HG03442 (cell line): Measurements from ENCODE around the gene MCTP1.
"Not testable (repeated sequence)": the region's sequence is repeated elsewhere in the genome, so short reads cannot be mapped to it uniquely, and the experiment has no call there.

Experiments used
- ATAC-seq: cut with Tn5 transposase; IDR thresholded peaks from one replicate; pipeline ENCODE4 v1.9.1; 2021; ENCODE audit warnings: mild to moderate bottlenecking, moderate library complexity; ENCODE audit not compliant: unreplicated experiment

The MCTP1 gene

DNA sequence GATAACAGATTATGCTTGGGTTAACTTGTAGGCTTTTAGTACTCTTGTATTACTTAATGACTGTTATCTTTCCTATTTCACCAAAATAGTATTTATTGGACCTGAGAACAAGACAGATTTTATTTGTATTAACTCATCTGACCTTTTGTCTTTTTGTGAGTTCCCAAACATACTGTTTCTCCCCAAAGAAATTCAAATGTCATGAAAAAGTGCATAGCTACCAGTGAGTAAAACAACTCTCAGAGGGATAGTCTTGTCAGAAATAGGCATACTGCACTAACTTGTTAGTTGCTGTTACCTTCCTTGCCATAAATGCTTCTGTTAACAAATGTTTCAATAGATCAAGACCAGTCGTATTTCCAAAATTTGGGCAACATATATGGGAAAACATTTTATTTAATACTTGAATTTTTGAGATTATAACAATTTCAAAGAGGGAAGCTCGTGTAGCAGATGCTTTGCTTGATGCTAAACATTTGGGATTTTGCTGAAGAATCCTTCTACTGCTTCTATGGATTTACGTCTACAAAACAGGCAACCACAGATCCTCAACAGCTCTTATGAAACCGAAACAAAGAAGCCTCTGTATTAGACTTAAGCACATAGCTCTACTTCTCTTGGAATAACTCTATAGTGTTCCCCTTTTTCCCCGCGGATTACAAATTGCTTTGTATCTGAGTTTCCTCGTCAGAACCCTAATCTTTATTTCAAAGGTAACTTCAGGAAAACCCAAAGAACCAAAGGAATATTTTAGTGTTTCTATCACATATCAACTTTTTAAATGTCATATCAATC lies 248.8 kb downstream of the MCTP1 start:
- no peak for ATAC-seq

DNA sequence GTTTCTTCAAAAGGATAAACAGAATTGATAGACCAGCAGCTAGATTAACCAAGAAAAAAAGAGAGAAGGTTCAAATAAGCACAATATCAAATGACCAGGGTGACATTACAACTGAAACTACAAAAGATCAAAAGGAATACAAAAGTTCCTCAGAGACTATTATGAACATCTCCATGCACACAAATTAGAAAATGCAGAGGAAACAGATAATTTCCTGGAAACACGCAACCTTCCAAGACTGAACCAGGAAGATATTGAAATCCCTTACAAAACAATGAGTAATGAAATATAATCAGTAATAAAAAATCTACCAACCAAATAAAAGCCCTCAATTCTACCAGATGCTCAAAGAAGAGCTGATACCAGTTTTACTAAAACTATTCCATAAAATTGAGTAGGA lies 252.1 kb downstream of the MCTP1 start:
- ATAC-seq, result no peak

DNA sequence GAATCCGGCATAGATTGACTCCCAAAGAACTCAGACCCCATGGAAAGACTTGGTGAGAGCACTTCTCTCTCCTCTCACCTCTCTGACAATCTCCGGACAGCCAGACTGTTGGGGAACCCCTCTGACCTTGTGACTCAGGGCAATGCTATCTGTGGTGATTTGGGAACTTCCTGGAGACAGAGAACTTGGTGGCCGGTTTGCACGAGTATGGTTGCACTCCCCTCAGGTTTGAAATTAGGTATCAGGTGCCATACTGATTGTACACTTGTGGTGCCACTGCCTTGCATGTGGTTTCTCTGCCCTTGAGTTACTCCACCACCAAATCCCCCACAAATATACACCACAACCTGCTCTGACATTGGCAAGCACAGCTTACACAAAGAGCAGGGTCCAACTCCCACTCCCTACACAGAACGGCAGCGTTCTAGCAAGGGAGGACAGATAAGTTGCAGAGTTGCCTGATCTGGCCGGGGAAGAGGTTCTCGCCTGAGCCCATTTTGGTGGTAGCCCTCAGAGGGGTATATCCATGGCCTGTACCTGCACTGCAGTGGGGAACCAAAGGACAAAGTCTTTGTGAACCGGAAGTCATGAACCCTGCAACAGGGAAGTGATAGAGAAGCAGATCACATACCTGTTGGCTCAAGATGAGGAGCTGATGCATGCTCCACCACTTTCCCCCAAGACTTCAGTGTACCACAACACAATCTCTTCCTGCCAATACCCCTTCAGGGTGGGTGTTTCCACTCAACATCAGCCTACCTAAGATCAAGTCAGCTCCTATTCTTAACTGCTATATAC lies 255.1 kb downstream of the MCTP1 start:
- ATAC-seq, result peak; percentile 66

DNA sequence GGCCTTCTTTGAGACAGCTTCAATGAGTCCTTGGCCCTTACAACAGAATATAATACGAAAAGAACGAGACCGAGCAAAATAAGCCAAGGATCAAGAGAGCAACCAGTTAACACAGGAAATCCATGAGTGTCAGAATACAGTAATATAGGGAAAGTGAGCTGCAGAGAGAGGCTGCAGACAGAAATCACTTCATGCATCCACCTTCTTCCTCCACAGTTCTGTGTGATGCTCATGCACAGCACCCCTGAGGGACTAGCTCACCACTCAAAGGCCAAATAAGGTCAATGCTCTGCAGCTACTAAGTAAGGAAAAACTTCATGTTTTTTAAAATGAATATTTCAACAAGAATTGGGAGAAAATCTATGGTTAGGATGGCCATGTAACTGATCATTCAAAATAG lies 257.1 kb downstream of the MCTP1 start:
- peak; percentile 28 for ATAC-seq

DNA sequence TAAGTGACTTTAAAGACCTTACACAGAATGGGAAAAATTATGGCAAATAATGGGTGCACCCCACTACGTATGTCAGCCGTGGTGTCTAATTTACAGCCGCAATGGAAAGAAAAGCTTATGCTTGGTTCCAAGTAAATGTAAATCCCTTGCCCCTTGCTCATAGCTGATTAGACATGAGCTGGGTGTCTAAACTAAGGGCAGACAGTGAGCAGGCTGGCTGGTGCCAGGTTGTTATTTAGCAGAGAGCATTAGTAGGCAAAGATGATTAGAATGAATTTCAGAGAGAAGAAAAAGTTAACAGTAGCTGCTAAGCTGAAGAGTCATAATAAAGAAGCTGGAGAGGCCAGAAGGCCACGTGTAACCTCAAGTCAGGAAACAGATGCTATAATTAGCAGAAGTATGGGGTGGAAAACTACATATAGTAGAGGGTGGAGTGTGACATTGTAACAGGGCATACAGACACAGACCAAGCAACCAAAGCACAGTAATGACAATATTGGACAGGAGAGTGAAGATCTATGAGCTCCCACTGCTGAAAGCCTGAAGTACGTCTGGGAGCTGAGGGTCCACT lies 257.7 kb downstream of the MCTP1 start:
- peak; percentile 30 for ATAC-seq

DNA sequence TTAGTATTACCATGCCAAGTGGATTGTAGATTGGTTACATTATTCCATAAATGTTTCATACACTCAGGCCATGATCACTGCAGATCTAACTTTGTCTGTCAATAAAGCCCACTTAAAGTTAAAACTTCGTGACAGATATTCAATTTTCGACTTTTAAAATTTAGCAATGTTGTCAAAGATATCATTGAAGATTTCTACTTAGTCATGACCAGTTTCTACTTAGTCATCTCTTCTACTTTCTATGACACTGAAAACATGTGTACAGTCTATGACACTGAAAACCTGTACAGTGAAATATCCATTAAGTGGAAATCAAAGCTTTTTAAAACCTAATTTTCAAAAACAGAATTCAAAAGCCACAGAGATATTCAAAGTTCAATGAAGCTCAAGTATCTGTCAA lies 258.2 kb downstream of the MCTP1 start:
- no peak for ATAC-seq

DNA sequence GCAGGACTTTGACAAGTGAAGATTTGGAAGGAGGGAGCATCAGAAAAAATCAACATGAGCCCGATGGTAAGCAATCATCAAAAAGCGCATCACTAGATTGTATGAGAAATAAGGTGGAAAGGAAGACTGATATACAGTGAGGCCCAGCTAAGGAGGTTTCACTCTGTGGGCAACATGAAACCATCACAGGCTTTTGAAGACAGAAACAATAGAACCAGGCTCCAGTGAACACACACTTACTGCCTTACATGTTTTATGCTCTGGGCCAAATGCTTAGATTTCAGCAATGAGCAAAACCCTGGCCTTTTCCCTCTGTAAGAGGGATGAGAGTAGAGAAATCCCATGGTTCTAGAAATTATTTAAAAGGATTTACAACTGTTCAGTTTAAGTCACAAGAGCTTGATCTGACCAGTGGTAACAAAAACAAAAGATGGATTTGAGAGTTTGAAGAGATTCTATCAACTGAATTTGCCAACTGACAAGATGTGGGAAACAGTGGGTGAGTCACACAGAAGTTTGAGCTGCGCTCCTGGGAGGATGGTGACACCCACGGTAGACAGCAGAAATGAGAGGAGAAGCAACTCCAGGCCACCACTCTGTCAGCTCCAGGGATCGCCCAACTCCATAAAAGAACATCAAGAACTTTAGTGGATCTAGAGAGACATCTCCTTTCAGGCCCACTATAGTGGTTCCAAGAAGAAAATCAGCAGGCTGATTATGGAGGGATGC lies 261.8 kb downstream of the MCTP1 start:
- ATAC-seq, result peak; percentile 72

DNA sequence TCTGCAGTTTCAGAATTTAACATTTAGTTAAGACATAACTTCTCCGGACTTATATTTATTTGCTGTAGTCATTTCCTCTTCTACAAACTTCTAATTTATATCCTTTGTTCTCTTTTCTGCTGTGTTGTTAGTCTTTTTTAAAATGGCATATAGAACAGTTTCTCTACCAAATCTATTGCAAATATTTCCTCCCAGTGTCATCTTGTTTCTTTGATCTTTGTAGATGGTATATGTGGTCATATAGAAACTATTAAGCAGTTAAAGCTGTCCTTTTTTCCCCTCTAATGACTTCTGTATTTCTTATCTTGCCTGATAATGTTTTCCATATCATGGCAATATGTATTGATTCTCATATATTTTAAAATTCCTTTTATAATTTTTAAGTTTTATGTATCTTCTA lies 264.5 kb downstream of the MCTP1 start:
- ATAC-seq, result no peak

DNA sequence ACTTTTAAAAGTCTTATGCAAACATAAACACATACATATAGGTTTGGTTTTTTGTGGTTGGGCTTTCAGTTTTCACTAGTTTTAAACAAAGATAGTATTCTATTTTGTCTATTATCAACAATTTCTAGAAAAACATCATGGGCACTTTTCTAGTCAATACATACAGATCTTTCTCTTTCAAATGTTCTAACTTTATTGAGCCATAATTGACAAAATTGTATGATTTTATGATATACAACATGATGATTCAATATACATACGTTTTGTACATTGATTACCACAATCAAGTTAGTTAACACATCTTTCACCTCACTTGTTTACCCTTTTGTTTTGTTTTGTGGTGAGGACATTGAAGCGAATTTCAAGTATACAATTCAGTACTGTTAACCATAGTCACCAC lies 265.9 kb downstream of the MCTP1 start:
- no peak for ATAC-seq

DNA sequence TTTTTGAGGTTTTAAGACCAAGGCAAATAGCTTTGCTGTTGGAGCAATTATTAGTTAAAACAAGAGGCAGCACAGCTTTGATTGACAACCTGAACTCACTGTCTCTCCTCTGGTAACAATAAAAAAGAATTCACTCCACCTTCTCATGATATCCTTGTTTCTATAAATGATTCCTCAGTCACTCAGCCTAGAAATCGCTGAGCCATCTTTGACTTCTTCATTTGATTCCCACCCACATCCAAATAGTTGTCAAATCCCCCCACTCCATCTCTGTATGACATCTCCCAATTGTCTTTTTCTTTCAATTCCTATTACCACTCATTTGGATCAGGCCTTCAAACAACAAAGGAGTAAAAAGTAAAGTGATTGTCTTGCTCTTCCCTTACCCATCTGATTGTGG lies 266.4 kb downstream of the MCTP1 start:
- no peak for ATAC-seq

DNA sequence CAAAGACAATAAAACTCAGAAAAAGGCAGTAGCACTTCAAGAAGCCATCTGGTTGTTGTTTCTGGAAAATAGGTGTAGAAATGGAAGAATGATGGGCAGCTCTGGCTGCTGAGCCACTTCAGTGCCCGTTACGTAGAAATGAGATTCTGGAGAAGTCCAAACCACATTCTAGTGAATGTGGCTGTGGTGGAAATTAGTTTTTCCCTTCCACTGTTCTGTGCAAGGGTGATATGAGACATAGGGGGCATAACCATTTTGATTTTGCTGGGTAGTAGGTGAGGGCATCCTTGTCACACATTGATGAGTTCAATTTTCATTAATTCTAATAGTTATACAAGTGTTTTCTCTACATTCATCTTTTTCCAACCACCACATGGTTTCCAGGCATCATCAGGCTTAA lies 275.1 kb downstream of the MCTP1 start:
- ATAC-seq, result no peak

DNA sequence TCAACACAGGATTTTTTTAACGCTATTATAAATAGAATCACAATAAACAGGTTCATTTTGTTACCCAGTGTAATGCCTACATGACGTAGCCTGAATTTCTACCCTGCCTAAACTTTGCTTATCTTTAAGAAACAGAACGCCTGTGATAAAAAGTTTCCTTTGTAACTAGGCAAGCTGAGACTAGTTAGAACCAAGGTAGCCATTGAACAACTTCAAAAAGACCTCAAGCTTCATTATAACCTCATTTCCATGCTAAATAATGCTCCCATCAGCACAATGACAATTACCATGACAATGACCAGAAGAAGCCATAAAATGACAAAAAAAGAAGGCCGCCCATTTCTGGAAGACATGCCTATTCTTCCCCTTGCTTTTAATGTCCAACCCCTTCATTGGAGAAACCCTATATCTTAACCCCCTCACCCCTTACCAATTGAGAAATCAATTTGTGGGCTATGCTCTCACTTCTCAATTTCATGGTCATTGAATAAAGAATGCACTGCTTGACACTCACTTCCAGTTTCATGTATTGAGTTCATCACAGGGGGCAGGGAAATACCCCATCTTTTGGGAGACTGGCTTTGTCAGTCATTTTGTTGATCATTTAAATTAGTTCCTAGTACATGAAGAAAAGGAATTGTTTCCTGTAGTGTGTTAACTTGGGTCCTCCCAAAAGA lies 276.8 kb downstream of the MCTP1 start:
- ATAC-seq, result peak; percentile 80

DNA sequence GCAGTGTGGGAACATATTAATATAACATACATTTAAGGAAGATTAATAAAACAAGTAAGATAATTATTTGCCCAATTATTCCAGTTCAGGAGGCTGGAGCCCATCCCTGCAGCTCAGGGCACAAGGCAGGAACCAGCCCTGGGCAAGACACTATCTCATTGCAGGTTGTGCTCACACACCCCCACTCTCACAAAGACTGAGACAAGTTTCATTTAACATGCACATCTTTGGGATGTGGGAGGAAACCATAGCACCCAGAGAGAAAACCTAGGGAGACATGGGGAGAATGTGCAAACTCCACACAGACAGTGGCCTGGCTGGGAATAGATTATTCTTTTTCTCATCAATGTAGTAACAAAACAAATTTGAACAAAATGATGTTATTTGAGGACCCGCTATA lies 279.1 kb downstream of the MCTP1 start:
- no peak for ATAC-seq

DNA sequence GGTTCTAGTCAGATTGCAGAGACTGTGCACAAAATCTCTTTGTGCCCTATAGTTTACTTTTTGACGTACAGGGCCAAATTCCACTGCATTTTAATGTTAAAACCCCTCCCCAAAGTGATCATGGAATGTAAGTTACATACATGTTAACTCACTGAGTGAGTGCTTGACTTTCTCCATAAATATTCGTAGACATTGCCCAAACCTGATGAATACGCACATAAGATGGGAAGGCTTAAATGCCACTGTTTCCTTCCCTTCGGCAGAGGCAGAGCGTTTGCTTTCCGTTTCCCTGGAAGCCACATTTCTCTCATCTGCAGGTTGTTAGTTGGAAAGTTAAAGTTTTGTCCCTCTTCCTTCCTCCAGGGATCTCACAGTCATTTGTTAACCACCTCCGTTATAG lies 286.2 kb downstream of the MCTP1 start:
- ATAC-seq, result no peak

DNA sequence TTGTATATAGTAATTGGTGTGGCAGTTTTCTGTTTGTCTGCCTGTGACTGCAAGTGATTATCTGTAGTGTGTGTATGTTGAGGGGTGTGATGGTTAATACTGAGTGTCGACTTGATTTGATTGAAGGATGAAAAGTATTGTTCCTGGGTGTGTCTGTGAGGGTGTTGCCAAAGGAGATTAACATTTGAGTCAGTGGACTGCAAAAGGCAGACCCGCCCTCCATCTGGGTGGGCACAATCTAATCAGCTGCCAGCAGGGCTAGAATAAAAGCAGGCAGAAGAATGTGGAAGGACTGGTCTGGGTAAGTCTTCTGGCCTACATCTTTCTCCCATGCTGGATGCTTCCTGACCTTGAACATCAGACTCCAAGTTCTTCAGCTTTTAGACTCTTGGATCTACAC lies 290.4 kb downstream of the MCTP1 start:
- ATAC-seq, result not testable (repeated sequence)

DNA sequence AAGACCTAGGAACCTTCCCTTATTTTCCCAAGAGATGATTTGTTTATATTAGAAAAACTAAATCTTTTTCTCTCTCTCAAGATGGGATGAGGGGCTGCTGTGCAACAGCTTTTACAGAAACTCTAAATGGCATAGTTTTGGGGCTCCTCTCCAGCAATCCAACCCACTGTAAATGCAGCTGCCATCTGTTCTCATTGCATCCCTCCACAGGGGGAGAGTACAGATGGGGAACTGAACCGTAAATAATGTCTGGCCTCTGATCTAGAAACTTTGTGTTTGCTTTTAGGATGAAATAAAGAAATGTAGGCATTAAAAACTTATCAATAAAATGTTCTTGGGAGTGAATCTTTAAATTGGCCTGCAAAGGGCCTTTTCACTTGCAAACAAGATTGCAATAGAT lies 291.4 kb downstream of the MCTP1 start:
- ATAC-seq, result no peak

DNA sequence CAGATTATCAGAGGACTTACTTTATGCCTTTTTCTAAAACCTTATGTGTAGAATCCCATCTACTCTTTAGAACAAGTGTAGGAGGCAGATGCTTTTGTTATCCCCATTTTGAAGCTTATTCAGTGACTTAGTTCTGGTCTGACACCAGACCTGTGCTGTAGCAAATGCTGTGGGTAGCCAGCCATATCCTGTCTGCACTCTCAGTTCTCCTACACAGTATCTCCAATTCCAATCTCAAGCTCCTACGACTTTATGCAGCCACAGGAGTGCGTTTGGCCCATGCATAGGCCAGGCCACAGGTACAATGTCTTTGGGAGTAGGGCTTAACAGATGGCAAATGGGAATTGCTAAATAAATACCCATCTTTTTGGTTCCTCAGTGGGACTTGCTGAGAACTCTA lies 292.6 kb downstream of the MCTP1 start:
- peak; percentile 88 for ATAC-seq

DNA sequence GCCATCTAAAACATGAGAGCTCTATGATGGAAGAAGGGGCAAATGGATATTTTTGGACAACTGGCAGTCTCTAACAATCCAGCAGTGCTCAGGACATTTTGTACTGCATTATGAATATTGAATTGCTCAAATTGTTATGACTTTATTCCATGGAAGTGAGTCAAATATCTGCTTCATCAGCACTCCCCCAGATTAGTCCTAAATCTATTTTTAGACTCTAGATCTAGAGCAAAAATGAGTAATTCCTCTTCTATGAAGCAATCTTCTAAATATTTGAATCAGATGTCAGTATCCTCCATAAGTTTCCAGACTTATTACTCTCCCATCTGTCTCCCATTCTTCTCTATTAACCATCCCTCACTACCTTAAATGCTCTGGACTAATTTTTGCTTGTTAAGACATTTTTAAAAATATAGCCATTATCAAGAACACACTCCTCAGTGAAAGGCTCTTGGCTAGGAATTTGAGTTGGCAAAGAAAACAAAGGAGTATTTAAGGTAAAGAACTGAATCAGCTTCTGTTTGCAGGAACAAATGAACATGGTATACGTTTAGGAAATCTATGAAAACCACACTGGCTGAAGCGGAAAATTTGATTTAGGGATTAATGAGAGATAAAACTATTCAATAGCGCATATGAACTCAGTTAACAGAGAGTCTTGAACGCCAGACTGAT lies 300.9 kb downstream of the MCTP1 start:
- no peak for ATAC-seq

DNA sequence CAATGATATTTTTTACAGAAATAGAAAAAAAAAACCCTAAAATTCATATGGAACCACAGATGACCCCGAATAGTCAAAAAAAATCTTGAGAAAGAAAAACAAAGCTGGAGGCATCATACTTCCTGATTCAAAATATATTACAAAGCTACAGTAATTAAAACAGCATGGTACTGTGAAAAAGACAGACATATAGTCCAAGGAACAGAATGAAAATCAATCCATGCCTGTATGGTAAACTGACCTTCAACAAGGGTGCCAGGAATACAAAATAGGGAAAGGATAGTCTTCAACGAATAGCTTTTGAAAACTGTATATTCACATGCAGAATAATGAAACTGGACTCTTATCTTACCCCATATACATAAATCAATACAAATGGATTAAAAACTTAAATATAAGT lies 307.5 kb downstream of the MCTP1 start:
- no peak for ATAC-seq

DNA sequence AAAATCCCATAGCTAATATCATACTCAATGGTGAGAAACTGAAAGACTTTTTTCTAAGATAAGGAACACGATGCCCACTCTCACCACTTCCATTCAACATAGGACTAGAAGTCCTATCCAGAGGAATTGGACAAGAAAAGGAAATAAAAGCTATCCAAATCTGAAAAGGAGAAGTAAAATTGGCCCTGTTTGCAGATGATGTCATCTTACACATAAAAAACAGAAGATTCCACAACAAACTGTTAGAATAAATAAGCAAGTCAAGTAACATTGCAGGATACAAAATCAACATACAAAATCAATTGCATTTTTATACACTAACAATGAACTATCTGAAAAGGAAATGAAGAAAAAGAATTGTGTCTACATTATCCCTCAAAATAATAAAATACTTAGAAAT lies 308.0 kb downstream of the MCTP1 start:
- ATAC-seq, result no peak
